Transverse colon (tissue), 4 donors: ENCODE data around the gene GNAI3. TPM values are rescaled to one million over a fixed set of nuclear protein-coding genes. Genes with fewer than 3 reads are reported as not detected.

ENCODE experiments used
- DNase-seq: peaks from one replicate; pipeline ENCODE4 v3.0.0-alpha.2; 2019
- H3K27ac ChIP-seq, 4 donors: fragments of 200-600 bp; sonication (generic); 2 replicates each; pipeline ENCODE4 v1.5.1; 2016 to 2018; ENCODE audit warnings: inconsistent platforms in 4 of 4
- H3K27me3 ChIP-seq: fragments of 200-600 bp; sonication (generic); 2 replicates; pipeline ENCODE4 v1.5.1; 2017; ENCODE audit warnings: inconsistent platforms
- H3K36me3 ChIP-seq, 4 donors: fragments of 200-600 bp; sonication (generic); 2 replicates each; pipeline ENCODE4 v1.5.1; 2017 to 2019; ENCODE audit warnings: inconsistent platforms in 4 of 4
- H3K4me1 ChIP-seq, 4 donors: fragments of 200-600 bp; sonication (generic); 2 replicates each; pipeline ENCODE4 v1.5.1; 2017 to 2020; ENCODE audit warnings: inconsistent platforms in 4 of 4
- H3K4me3 ChIP-seq, 4 donors: fragments of 200-600 bp; sonication (generic); 1 replicate in 1 of 4; 2 replicates in 3 of 4; pipeline versions ENCODE4 v1.5.1 to v1.6.1; 2017 to 2019; ENCODE audit warnings: inconsistent platforms in 4 of 4
- H3K9me3 ChIP-seq, 2 donors: fragments of 200-600 bp; sonication (generic); 2 replicates each; pipeline ENCODE4 v1.5.1; 2017 to 2019; ENCODE audit warnings: inconsistent platforms in 2 of 2
- CTCF ChIP-seq, 5 experiments: fragments of 200-600 bp in 3 of 5; fragments of 450-650 bp in 2 of 5; sonication (generic) in 3 of 5; IDR thresholded peaks; 1 replicate in 2 of 5; 2 replicates in 3 of 5; pipeline ENCODE4 v1.5.1; 2016 to 2017; ENCODE audit warnings: antibody characterized with exemption in 5 of 5, inconsistent platforms in 3 of 5, mild to moderate bottlenecking in 2 of 5, moderate library complexity in 1 of 5
- EP300 ChIP-seq: sonication (generic); formaldehyde crosslinking; IDR thresholded peaks from one replicate; pipeline ENCODE4 v1.6.1; 2017; ENCODE audit warnings: antibody characterized with exemption, low read depth
- POLR2A ChIP-seq: fragments of 450-650 bp; IDR thresholded peaks from one replicate; pipeline ENCODE4 v1.6.1; 2016; ENCODE audit warnings: antibody characterized with exemption, mild to moderate bottlenecking, moderate library complexity
- POLR2AphosphoS5 ChIP-seq, 3 donors: sonication (generic); formaldehyde crosslinking; IDR thresholded peaks; one replicate each; pipeline ENCODE4 v1.6.1; 2016; ENCODE audit warnings: antibody characterized with exemption in 3 of 3
- WGBS, 2 donors: methylation state at CpG; one replicate each; pipeline ENCODE4 v1.1.5; 2018; ENCODE audit warnings: low coverage in 1 of 2; 5-methylcytosine and 5-hydroxymethylcytosine counted together
- in situ Hi-C, 4 donors: fragments of 200-750 bp; cut with MboI; loops; one replicate each; pipeline versions ENCODE4 v1.15.0 to v1.15.1; 2017; ENCODE audit warnings: low sequenced_read_pairs in 3 of 4, low pct_ligation_motif_present in 1 of 4, low pct_unique_long_range_greater_than_20kb in 1 of 4
- intact Hi-C: fragments of 100-400 bp; cut with DNase I; formaldehyde crosslinking; loops from one replicate; pipeline ENCODE4 v1.15.1; 2023; ENCODE audit warnings: low total_unique reads
- total RNA-seq, 4 donors: library from RNA; depleted of rRNA; stranded (reverse); fragments of >200 nt; gene quantifications; one replicate each; pipeline ENCODE4 v1.1.0, GENCODE V29; 2016

GNAI3 gene
- total RNA-seq, 4 donors from 2014 or later: 2.2 to 7.5 (median 5.1) TPM

- Histone ChIP-seq H3K9me3 (no peaks in the 10 kb centered on the region), H3K4me3 (no peak overlapping the region), H3K4me1 (peaks cover 0 to 9% (median 8%) of the 10 kb centered on the region in 4 donors), H3K36me3 (no peaks in the 10 kb centered on the region), H3K27ac (no peak overlapping the region), H3K27me3 (no peaks in the 10 kb centered on the region)
- TF ChIP-seq POLR2A (no peak), POLR2AphosphoS5 (IDR thresholded peaks at IDR 0.05) (no peak), EP300 (no peak), CTCF (IDR thresholded peaks at IDR 0.05) (no peak)
- intact Hi-C loops: loop anchor here (5.0 kb wide), 1 partner anchor 128 kb away; no protein-coding TSS in a partner anchor
- in situ Hi-C loops: loop anchor here in 1 of 4 donors (5.0 kb wide), 1 partner anchor 128 kb away; no protein-coding TSS in a partner anchor
- DNase-seq: no peak
- WGBS, 2 donors: no CpG with 5 or more reads among the region's 10 CpGs
Observed at GRCh38 chr1:109644670-109645069, 96.3 kb downstream of the GNAI3 start.

GRCh38 chr1:109649491-109649914 is 101.1 kb downstream of the GNAI3 start:
- no peak for DNase-seq
- intact Hi-C loops: no loop called here
- Histone ChIP-seq H3K27me3 (no peaks in the 10 kb centered on the region), H3K36me3 (no peaks in the 10 kb centered on the region), H3K9me3 (no peaks in the 10 kb centered on the region), H3K4me3 (no peak overlapping the region), H3K27ac (peak overlapping the region in 1 of 4 donors; percentile 36), H3K4me1 (no peaks in the 10 kb centered on the region)
- 57 to 67% methylated on average over 4 of the region's 4 CpGs for WGBS, 2 donors
- TF ChIP-seq POLR2A (no peak), EP300 (no peak), POLR2AphosphoS5 (IDR thresholded peaks at IDR 0.05) (no peak), CTCF (IDR thresholded peaks at IDR 0.05) (peak in 1 of 5 experiments; percentile 6)
- in situ Hi-C loops: no loop called here

- TF ChIP-seq EP300: no peak
- TF ChIP-seq CTCF (IDR thresholded peaks at IDR 0.05): no peak
- TF ChIP-seq POLR2AphosphoS5 (IDR thresholded peaks at IDR 0.05): no peak
- no peak for TF ChIP-seq POLR2A
- in situ Hi-C loops (loop anchor here (5.0 to 25.0 kb wide), 5 partner anchors 112 to 337 kb away; partner anchors contain the start of genes AHCYL1 (in 3 of the 4) and EPS8L3 (in 1 of the 4)), intact Hi-C loops (loop anchor here (10.0 kb wide), 1 partner anchor 334 kb away; the partner anchor contains the start of gene AHCYL1)
- Histone ChIP-seq H3K4me3 (no peak overlapping the region), H3K4me1 (peaks cover 7 to 9% (median 8%) of the 10 kb centered on the region in 4 donors), H3K9me3 (no peaks in the 10 kb centered on the region), H3K27ac (no peak overlapping the region), H3K36me3 (no peaks in the 10 kb centered on the region), H3K27me3 (no peaks in the 10 kb centered on the region)
- WGBS, 2 donors: 89 to 90% methylated on average over 2 to 3 of the region's 3 CpGs
- no peak for DNase-seq
Observed at GRCh38 chr1:109650609-109651008, 102.2 kb downstream of the GNAI3 start.

GRCh38 chr1:109652402-109652801 is 104.0 kb downstream of the GNAI3 start:
- in situ Hi-C loops: loop anchor here (5.0 to 25.0 kb wide), 5 partner anchors 110 to 335 kb away; partner anchors contain the start of genes AHCYL1 (in 3 of the 4) and EPS8L3 (in 1 of the 4)
- 46 to 50% methylated on average over 2 of the region's 2 CpGs for WGBS, 2 donors
- intact Hi-C loops: loop anchor here (10.0 kb wide), 1 partner anchor 332 kb away; the partner anchor contains the start of gene AHCYL1
- H3K4me3 ChIP-seq: no peak overlapping the region
- TF ChIP-seq CTCF (IDR thresholded peaks at IDR 0.05) (no peak), POLR2A (no peak), POLR2AphosphoS5 (IDR thresholded peaks at IDR 0.05) (no peak), EP300 (no peak)
- H3K27ac ChIP-seq: no peak overlapping the region
- no peaks in the 10 kb centered on the region for H3K27me3 ChIP-seq
- no peak for DNase-seq
- no peaks in the 10 kb centered on the region for H3K36me3 ChIP-seq
- peaks cover 7 to 14% (median 10%) of the 10 kb centered on the region in 4 donors for H3K4me1 ChIP-seq
- H3K9me3 ChIP-seq: no peaks in the 10 kb centered on the region
